SK-N-MC (cell line): Measurements from ENCODE around the gene TRIM71.
"Not testable (repeated sequence)": the region's sequence is repeated elsewhere in the genome, so short reads cannot be mapped to it uniquely, and the experiment has no call there.

Source experiments
- EZH2 ChIP-seq: fragments of 200-600 bp; sonication (generic); IDR thresholded peaks from one replicate; pipeline ENCODE4 v1.6.1; 2017; ENCODE audit warnings: antibody characterized with exemption
- FOXP2 ChIP-seq: optimal IDR thresholded peaks from 2 replicates; pipeline ENCODE3; 2011; ENCODE audit warnings: mild to moderate bottlenecking, moderate library complexity; ENCODE audit not compliant: insufficient read depth; ENCODE audit errors: extremely low read length, control extremely low read depth
- POLR2AphosphoS5 ChIP-seq: IDR thresholded peaks from 2 replicates; pipeline ENCODE4 v1.6.1; 2012; ENCODE audit warnings: mild to moderate bottlenecking, low read depth, low read length, borderline replicate concordance

GRCh38 chr3:32796384-32796950 is 21.3 kb upstream of the TRIM71 start:
- not testable (repeated sequence) for TF ChIP-seq POLR2AphosphoS5, EZH2, FOXP2
